ENCODE data around the gene CAMSAP1.

DNA sequence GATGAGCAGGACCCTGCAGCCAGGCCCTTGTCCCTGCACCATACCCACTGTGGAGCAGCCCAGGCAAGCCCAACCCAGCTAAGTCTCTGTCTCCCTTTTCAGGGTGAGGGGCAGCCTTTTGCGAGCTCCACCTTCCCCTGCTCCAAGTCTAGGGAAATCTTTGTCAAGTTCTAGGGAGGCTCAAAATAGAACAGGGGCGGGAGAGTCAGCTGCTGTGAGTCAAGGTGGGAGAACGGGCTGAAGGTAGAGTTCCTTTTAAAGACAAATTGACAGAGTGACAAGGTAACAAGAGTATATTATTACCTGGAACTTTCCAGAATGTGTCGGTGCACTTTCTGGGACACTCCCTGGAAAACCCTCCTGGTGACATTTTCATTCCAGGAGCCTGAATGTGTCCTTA lies 140.6 kb downstream of the CAMSAP1 start:
- TF ChIP-seq, protein P1, sequence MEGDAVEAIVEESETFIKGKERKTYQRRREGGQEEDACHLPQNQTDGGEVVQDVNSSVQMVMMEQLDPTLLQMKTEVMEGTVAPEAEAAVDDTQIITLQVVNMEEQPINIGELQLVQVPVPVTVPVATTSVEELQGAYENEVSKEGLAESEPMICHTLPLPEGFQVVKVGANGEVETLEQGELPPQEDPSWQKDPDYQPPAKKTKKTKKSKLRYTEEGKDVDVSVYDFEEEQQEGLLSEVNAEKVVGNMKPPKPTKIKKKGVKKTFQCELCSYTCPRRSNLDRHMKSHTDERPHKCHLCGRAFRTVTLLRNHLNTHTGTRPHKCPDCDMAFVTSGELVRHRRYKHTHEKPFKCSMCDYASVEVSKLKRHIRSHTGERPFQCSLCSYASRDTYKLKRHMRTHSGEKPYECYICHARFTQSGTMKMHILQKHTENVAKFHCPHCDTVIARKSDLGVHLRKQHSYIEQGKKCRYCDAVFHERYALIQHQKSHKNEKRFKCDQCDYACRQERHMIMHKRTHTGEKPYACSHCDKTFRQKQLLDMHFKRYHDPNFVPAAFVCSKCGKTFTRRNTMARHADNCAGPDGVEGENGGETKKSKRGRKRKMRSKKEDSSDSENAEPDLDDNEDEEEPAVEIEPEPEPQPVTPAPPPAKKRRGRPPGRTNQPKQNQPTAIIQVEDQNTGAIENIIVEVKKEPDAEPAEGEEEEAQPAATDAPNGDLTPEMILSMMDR (IDR thresholded peaks at IDR 0.05; ENCODE audit: poor library complexity, severe bottlenecking), result no peak
- TF ChIP-seq RAD21 (conservative IDR thresholded peaks at IDR 0.05) (no peak), SMC3 (conservative IDR thresholded peaks at IDR 0.05; ENCODE audit: poor library complexity) (no peak), EP300 (conservative IDR thresholded peaks at IDR 0.05; ENCODE audit: poor library complexity, severe bottlenecking) (no peak), POLR2AphosphoS5 (IDR thresholded peaks at IDR 0.05) (no peak), EZH2 (IDR thresholded peaks at IDR 0.05; ENCODE audit: borderline replicate concordance, insufficient read depth, low read length, poor library complexity, severe bottlenecking) (no peak), TAF1 (IDR thresholded peaks at IDR 0.05; ENCODE audit: low read depth) (no peak)

Measured in neural cell (in vitro differentiated cells).